GM12878 (cell line): ENCODE measurements around the gene TTI1.

ENCODE experiments used
- ASH2L ChIP-seq: fragments of 300-600, 200-600 bp; sonication (generic); IDR thresholded peaks from 2 replicates; pipeline ENCODE4 v1.6.1; 2017; ENCODE audit warnings: low read depth, mild to moderate bottlenecking, borderline replicate concordance
- ATF2 ChIP-seq: IDR thresholded peaks from 2 replicates; pipeline ENCODE4 v1.6.1; 2012; ENCODE audit warnings: low read length, inconsistent platforms
- CEBPB ChIP-seq, 2 experiments: fragments of 150-350 bp in 1 of 2; IDR thresholded peaks; 2 replicates each; pipeline ENCODE4 v1.6.1; 2012 to 2014; ENCODE audit warnings: low read depth in 2 of 2, low read length in 2 of 2, borderline replicate concordance in 1 of 2, inconsistent platforms in 1 of 2
- ETV6 ChIP-seq, 2 experiments: fragments of 450-650 bp in 1 of 2; IDR thresholded peaks in 1 of 2; conservative IDR thresholded peaks in 1 of 2; 2 replicates each; pipeline ENCODE4 v1.6.1; 2014; ENCODE audit warnings: antibody characterized with exemption in 1 of 2, borderline replicate concordance in 1 of 2, low read depth in 1 of 2, mild to moderate bottlenecking in 1 of 2, moderate library complexity in 1 of 2
- EZH2 ChIP-seq: IDR thresholded peaks from 2 replicates; pipeline ENCODE4 v1.6.1; 2012; ENCODE audit warnings: low read depth, mild to moderate bottlenecking, control low read depth, inconsistent platforms, low read length, borderline replicate concordance; ENCODE audit not compliant: control insufficient read depth
- LARP7 ChIP-seq: fragments of 450-650 bp; IDR thresholded peaks from 2 replicates; pipeline ENCODE4 v1.6.1; 2017; ENCODE audit warnings: mild to moderate bottlenecking
- MAX ChIP-seq: IDR thresholded peaks from 2 replicates; pipeline ENCODE4 v1.6.1; 2012; ENCODE audit warnings: low read depth, low read length, improper control_type of control experiment
- POLR2A ChIP-seq: IDR thresholded peaks from 2 replicates; pipeline ENCODE4 v1.6.1; 2011; ENCODE audit warnings: low read depth, mild to moderate bottlenecking, low read length
- TAF1 ChIP-seq: IDR thresholded peaks from 2 replicates; pipeline ENCODE4 v1.6.1; 2011; ENCODE audit warnings: mild to moderate bottlenecking, low read depth, low read length, borderline replicate concordance
- ZBED1 ChIP-seq: IDR thresholded peaks from 2 replicates; pipeline ENCODE4 v1.6.1; 2016; ENCODE audit warnings: borderline replicate concordance
- ZNF24 ChIP-seq: fragments of 450-650 bp; IDR thresholded peaks from 2 replicates; pipeline ENCODE4 v1.6.1; 2017; ENCODE audit warnings: antibody characterized with exemption, mild to moderate bottlenecking
- ZSCAN29 ChIP-seq: fragments of 450-650 bp; IDR thresholded peaks from 2 replicates; pipeline ENCODE4 v1.6.1; 2017; ENCODE audit warnings: mild to moderate bottlenecking, moderate library complexity
- ZZZ3 ChIP-seq: IDR thresholded peaks from 2 replicates; pipeline ENCODE4 v1.6.1; 2011; ENCODE audit warnings: low read depth; ENCODE audit not compliant: control insufficient read depth, insufficient read length
- TF ChIP-seq, protein P1 (sequence below), 3 experiments: IDR thresholded peaks in 2 of 3; conservative IDR thresholded peaks in 1 of 3; 2 replicates each; pipeline ENCODE4 v1.5.1; 2011; ENCODE audit warnings: low read depth in 3 of 3, low read length in 3 of 3, mild to moderate bottlenecking in 3 of 3, control low read depth in 2 of 3, moderate library complexity in 2 of 3, inconsistent platforms in 1 of 3, mixed read lengths in 1 of 3; ENCODE audit not compliant: control insufficient read depth in 2 of 3, insufficient read depth in 1 of 3; ENCODE audit errors: extremely low read depth in 1 of 3

DNA sequence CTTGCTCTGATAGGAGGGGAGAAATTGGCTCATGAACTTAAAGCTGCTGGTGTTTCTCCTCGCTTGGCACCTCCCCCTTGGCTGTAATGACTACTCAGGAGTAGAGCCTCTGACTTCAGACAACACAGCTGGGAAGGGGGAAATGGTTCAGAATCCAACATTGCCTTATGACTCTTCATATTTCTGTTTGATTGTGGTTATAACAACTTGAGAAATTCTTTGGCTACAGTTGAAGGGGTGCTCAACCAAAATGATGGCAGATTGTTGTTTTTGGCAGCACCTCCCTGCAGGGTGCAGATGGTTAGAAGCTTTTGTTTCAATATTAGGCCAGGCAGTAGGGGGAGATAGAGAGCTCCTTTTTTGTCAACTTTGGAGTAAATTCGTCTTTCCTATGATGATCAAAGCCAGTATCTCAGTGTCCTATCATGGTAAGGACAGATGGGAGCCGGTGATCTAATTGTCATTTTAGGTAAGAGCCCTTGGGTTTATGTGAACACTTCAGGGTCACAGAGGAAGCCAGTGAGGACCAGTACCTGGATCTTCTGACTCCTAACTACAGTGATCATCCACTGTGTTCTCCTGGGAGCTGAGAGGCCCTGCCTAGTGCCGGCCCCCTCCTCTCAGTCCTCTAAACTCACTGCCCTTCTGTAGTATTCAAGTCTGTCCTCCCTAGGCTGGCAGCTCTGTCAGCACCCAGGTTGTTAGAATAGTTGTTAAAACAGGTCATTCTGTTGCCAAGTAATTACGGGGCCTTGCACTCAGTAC lies 40.2 kb upstream of the TTI1 start:
- no peak for TF ChIP-seq POLR2A
- TF ChIP-seq, protein P1, sequence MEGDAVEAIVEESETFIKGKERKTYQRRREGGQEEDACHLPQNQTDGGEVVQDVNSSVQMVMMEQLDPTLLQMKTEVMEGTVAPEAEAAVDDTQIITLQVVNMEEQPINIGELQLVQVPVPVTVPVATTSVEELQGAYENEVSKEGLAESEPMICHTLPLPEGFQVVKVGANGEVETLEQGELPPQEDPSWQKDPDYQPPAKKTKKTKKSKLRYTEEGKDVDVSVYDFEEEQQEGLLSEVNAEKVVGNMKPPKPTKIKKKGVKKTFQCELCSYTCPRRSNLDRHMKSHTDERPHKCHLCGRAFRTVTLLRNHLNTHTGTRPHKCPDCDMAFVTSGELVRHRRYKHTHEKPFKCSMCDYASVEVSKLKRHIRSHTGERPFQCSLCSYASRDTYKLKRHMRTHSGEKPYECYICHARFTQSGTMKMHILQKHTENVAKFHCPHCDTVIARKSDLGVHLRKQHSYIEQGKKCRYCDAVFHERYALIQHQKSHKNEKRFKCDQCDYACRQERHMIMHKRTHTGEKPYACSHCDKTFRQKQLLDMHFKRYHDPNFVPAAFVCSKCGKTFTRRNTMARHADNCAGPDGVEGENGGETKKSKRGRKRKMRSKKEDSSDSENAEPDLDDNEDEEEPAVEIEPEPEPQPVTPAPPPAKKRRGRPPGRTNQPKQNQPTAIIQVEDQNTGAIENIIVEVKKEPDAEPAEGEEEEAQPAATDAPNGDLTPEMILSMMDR (IDR thresholded peaks at IDR 0.05 in 2 of 3, conservative IDR thresholded peaks at IDR 0.05 in 1 of 3; ENCODE audit: control insufficient read depth in 2 of 3, extremely low read depth in 1 of 3, insufficient read depth in 1 of 3, low read depth in 3 of 3, low read length in 3 of 3), result peak; percentile 62 to 75 (median 71)
- TF ChIP-seq ZZZ3, result no peak
- no peak for TF ChIP-seq ZSCAN29
- TF ChIP-seq ATF2, result no peak
- TF ChIP-seq CEBPB (IDR thresholded peaks at IDR 0.05; ENCODE audit: borderline replicate concordance in 1 of 2, low read depth in 2 of 2, low read length in 2 of 2), result no peak
- TF ChIP-seq ETV6 (conservative IDR thresholded peaks at IDR 0.05 in 1 of 2, IDR thresholded peaks at IDR 0.05 in 1 of 2; ENCODE audit: borderline replicate concordance in 1 of 2, low read depth in 1 of 2), result no peak
- TF ChIP-seq ZBED1, result no peak
- TF ChIP-seq MAX, result no peak
- no peak for TF ChIP-seq EZH2
- no peak for TF ChIP-seq ASH2L
- TF ChIP-seq TAF1, result no peak
- TF ChIP-seq ZNF24, result 0 out of 2 replicates have a peak, but pooled peaks have one; percentile 31
- no peak for TF ChIP-seq LARP7
